ENCODE data around the gene CLEC16A.

The CLEC16A gene

GRCh38 chr16:11231367-11231970 is 287.1 kb downstream of the CLEC16A start:
- no peak for DNase-seq

Measured in NCI-H446 (cell line).